Measurements from ENCODE around the gene FAM163B.

GRCh38 chr9:133571391-133571890, 37.7 kb downstream of the FAM163B start:
- TF ChIP-seq JUND (IDR thresholded peaks at IDR 0.05) (no peak), SMC3 (IDR thresholded peaks at IDR 0.05; ENCODE audit: low read depth, low read length) (no peak), EP300 (IDR thresholded peaks at IDR 0.05; ENCODE audit: borderline replicate concordance in 1 of 2, low read depth in 1 of 2, low read length in 1 of 2) (no peak), MAX (IDR thresholded peaks at IDR 0.05; ENCODE audit: low read depth) (no peak), USF2 (IDR thresholded peaks at IDR 0.05; ENCODE audit: borderline replicate concordance, low read depth, low read length) (no peak), RFX5 (IDR thresholded peaks at IDR 0.05; ENCODE audit: low read length) (no peak), IRF3 (IDR thresholded peaks at IDR 0.05; ENCODE audit: low read depth, low read length) (no peak), RXRA (IDR thresholded peaks at IDR 0.05; ENCODE audit: borderline replicate concordance, low read depth) (no peak), CTCF (IDR thresholded peaks at IDR 0.05) (no peak), REST (IDR thresholded peaks at IDR 0.05; ENCODE audit: low read depth, low read length) (no peak), FOXM1 (IDR thresholded peaks at IDR 0.05; ENCODE audit: low read depth) (no peak), FOSL2 (IDR thresholded peaks at IDR 0.05; ENCODE audit: borderline replicate concordance, low read depth) (no peak), RAD21 (IDR thresholded peaks at IDR 0.05; ENCODE audit: low read length) (no peak), SIN3A (IDR thresholded peaks at IDR 0.05; ENCODE audit: borderline replicate concordance, low read depth, low read length) (no peak)

All from SK-N-SH (cell line).